ENCODE measurements around the gene RGS9. TPM values are rescaled to one million over a fixed set of nuclear protein-coding genes. Genes with fewer than 3 reads are reported as not detected.
A peak's percentile ranks its signal among the peaks of the same experiment; 100 is the strongest.
"Not testable (repeated sequence)": the region's sequence is repeated elsewhere in the genome, so short reads cannot be mapped to it uniquely, and the experiment has no call there.

RGS9 gene
- total RNA-seq, 1 experiment from 2014 or later, result 8.6 TPM

DNA sequence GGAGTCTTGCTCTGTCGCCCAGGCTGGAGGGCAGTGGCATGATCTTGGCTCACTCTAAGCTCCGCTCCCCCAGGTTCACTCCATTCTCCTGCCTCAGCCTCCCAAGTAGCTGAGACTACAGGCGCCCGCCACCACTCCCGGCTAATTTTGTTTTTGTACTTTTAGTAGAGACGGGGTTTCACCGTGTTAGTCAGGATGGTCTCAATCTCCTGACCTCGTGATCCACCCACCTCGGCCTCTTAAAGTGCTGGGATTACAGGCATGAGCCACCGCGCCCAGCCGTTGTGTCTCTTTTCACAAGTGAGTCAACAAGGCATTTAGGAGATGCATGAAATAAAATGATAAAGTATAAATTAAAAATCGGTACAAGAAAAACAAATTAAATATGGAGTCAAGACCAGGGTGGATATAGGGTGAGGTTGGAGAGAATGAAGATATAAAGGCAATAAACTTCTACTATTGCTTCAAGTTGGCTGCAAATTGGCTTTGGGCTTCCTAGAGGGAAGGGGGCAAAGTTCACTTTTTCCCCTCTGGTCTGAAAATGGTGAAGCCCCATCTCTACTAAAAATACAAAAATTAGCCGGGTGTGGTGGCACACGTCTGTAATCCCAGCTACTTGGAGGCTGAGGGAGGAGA is 44.3 kb upstream of the RGS9 start:
- H3K9me2 ChIP-seq (ENCODE audit: insufficient read depth); BruUV-seq (replicated peaks); ATAC-seq; H3K9me3 ChIP-seq (ENCODE audit: control insufficient read depth in 1 of 2, insufficient read depth in 1 of 2, low read depth in 1 of 2, low read length in 2 of 2); H3K9ac ChIP-seq (ENCODE audit: low read length); POLR2A ChIA-PET; intact Hi-C loops (cut with micrococcal nuclease); H3K27ac ChIP-seq (ENCODE audit: low read depth, low read length); H2AFZ ChIP-seq (ENCODE audit: low read depth, low read length, poor library complexity, severe bottlenecking); H3K36me3 ChIP-seq (ENCODE audit: control insufficient read depth in 1 of 2, insufficient read depth in 2 of 2, low read length in 2 of 2); H3K4me1 ChIP-seq (ENCODE audit: control insufficient read depth in 1 of 2, insufficient read depth in 2 of 2, low read length in 2 of 2); H3K4me2 ChIP-seq (ENCODE audit: low read length); H3K4me3 ChIP-seq (replicated peaks in 1 of 2; ENCODE audit: low read depth in 1 of 2, low read length in 2 of 2); H3K79me2 ChIP-seq (ENCODE audit: insufficient read depth, low read length); DNase-seq (ENCODE audit: low read depth, low spot score); RAD21 ChIA-PET (ENCODE audit: low non-redundant PET in 1 of 2, low total read pairs in 2 of 2, uncharacterized antibody in 2 of 2, unreplicated experiment in 2 of 2); H4K20me1 ChIP-seq (ENCODE audit: insufficient read depth); H3K27me3 ChIP-seq (ENCODE audit: insufficient read depth, low read length): not testable (repeated sequence)
- CTCF ChIA-PET, result interaction anchor here (4.4 kb wide), 1 partner anchor 7 kb away, joined by 27 read pairs; no protein-coding TSS in a partner anchor

DNA sequence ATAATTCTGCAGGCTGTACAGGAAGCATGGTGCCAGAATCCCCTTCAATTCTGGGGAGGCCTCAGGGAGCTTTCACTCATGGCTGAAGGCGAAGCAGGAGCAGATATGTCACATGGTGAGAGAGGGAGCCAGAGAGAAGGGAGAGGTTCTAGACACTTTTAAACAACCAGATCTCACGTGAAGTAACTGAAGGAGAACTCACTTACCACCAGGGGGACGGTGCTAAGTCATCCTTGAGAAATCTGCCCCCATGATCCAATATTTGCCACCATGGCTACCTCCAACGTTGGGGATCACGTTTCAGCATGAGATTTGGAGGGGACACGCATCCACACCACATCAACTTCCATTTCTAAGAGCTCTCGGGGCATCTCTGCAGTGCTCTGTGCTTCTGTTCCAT is 43.2 kb upstream of the RGS9 start:
- no TSS peak for BruUV-seq (replicated peaks)

More for the DNA sequence above, 43.2 kb upstream of the RGS9 start:
- no peak overlapping the region for H3K4me2 ChIP-seq (ENCODE audit: low read length)
- H3K27ac ChIP-seq (ENCODE audit: low read depth, low read length), result no peak overlapping the region
- POLR2A ChIA-PET, result no interaction called here
- H3K9ac ChIP-seq (ENCODE audit: low read length), result no peak overlapping the region
- no peaks in the 10 kb centered on the region for H3K9me2 ChIP-seq (ENCODE audit: insufficient read depth)
- TF ChIP-seq, protein P1, sequence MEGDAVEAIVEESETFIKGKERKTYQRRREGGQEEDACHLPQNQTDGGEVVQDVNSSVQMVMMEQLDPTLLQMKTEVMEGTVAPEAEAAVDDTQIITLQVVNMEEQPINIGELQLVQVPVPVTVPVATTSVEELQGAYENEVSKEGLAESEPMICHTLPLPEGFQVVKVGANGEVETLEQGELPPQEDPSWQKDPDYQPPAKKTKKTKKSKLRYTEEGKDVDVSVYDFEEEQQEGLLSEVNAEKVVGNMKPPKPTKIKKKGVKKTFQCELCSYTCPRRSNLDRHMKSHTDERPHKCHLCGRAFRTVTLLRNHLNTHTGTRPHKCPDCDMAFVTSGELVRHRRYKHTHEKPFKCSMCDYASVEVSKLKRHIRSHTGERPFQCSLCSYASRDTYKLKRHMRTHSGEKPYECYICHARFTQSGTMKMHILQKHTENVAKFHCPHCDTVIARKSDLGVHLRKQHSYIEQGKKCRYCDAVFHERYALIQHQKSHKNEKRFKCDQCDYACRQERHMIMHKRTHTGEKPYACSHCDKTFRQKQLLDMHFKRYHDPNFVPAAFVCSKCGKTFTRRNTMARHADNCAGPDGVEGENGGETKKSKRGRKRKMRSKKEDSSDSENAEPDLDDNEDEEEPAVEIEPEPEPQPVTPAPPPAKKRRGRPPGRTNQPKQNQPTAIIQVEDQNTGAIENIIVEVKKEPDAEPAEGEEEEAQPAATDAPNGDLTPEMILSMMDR (IDR thresholded peaks at IDR 0.05 in 2 of 3, conservative IDR thresholded peaks at IDR 0.05 in 1 of 3; ENCODE audit: borderline replicate concordance in 1 of 3, insufficient read depth in 1 of 3, low read depth in 2 of 3, low read length in 2 of 3), result peak in 2 of 3 experiments; percentile 33 to 49; a peak in 2 of 6 replicates
- TF ChIP-seq POLR2AphosphoS5 (IDR thresholded peaks at IDR 0.05; ENCODE audit: low read depth, low read length), result no peak
- H3K4me1 ChIP-seq (ENCODE audit: control insufficient read depth in 1 of 2, insufficient read depth in 2 of 2, low read length in 2 of 2), result peaks cover 0 to 2% of the 10 kb centered on the region in 2 experiments; a peak in 2 of 4 replicates
- intact Hi-C loops (cut with micrococcal nuclease), result no loop called here
- no peak for DNase-seq (ENCODE audit: low read depth, low spot score)
- CTCF ChIA-PET, result no interaction called here
- no peaks in the 10 kb centered on the region for H4K20me1 ChIP-seq (ENCODE audit: insufficient read depth)
- H2AFZ ChIP-seq (ENCODE audit: low read depth, low read length, poor library complexity, severe bottlenecking), result no peak overlapping the region
- peak; percentile 70 for ATAC-seq
- RAD21 ChIA-PET (ENCODE audit: low non-redundant PET in 1 of 2, low total read pairs in 2 of 2, uncharacterized antibody in 2 of 2, unreplicated experiment in 2 of 2), result no interaction called here
- no peaks in the 10 kb centered on the region for H3K9me3 ChIP-seq (ENCODE audit: control insufficient read depth in 1 of 2, insufficient read depth in 1 of 2, low read depth in 1 of 2, low read length in 2 of 2)
- no peaks in the 10 kb centered on the region for H3K36me3 ChIP-seq (ENCODE audit: control insufficient read depth in 1 of 2, insufficient read depth in 2 of 2, low read length in 2 of 2)
- H3K79me2 ChIP-seq (ENCODE audit: insufficient read depth, low read length), result no peaks in the 10 kb centered on the region
- no peak overlapping the region for H3K4me3 ChIP-seq (replicated peaks in 1 of 2; ENCODE audit: low read depth in 1 of 2, low read length in 2 of 2)
- no peaks in the 10 kb centered on the region; the same call in 1 of the 2 replicates for H3K27me3 ChIP-seq (ENCODE audit: insufficient read depth, low read length)
